ENCODE measurements around the gene ABCB10.
A peak's percentile ranks its signal among the peaks of the same experiment; 100 is the strongest.
"Not testable (repeated sequence)": the region's sequence is repeated elsewhere in the genome, so short reads cannot be mapped to it uniquely, and the experiment has no call there.

Gene ABCB10
- total RNA-seq: 21.7 to 34.5 (median 27.4) reads per million in 4 donors

- peak; percentile 62 to 94 (median 74) for DNase-seq
Measured at GRCh38 chr1:229558460-229559335, at the start of gene ABCB10. Gene ABCB10, minus strand, starts transcription at chr1:229558707. Its CDS starts 55 bp downstream, at chr1:229558652.

GRCh38 chr1:229607370-229607769 is 48.9 kb upstream of the ABCB10 start:
- no peak for DNase-seq

GRCh38 chr1:229603371-229604005 is 45.0 kb upstream of the ABCB10 start:
- DNase-seq: no peak

GRCh38 chr1:229600229-229600628 is 41.7 kb upstream of the ABCB10 start:
- no peak for DNase-seq

GRCh38 chr1:229599218-229599954 is 40.9 kb upstream of the ABCB10 start:
- no peak for DNase-seq

GRCh38 chr1:229597877-229598276 is 39.4 kb upstream of the ABCB10 start:
- DNase-seq: no peak

GRCh38 chr1:229596925-229597699 is 38.6 kb upstream of the ABCB10 start:
- DNase-seq: no peak

- not testable (repeated sequence) for DNase-seq
Measured at GRCh38 chr1:229595876-229596275, 37.4 kb upstream of the ABCB10 start.

- no peak for DNase-seq
Measured at GRCh38 chr1:229594227-229595008, 35.9 kb upstream of the ABCB10 start.

GRCh38 chr1:229593800-229594199 is 35.3 kb upstream of the ABCB10 start:
- no peak for DNase-seq

- no peak for DNase-seq
Measured at GRCh38 chr1:229590119-229590518, 31.6 kb upstream of the ABCB10 start.

GRCh38 chr1:229585338-229585737 is 26.8 kb upstream of the ABCB10 start:
- no peak for DNase-seq

- no peak for DNase-seq
Measured at GRCh38 chr1:229582715-229583114, 24.2 kb upstream of the ABCB10 start.

GRCh38 chr1:229582011-229582694 is 23.6 kb upstream of the ABCB10 start:
- DNase-seq: no peak

- DNase-seq: no peak
Measured at GRCh38 chr1:229581485-229581884, 23.0 kb upstream of the ABCB10 start.

GRCh38 chr1:229579059-229579673 is 20.7 kb upstream of the ABCB10 start:
- no peak for DNase-seq

GRCh38 chr1:229578168-229579058 is 19.9 kb upstream of the ABCB10 start:
- DNase-seq: no peak

GRCh38 chr1:229574679-229575442 is 16.4 kb upstream of the ABCB10 start:
- DNase-seq: no peak

GRCh38 chr1:229572286-229572685 is 13.8 kb upstream of the ABCB10 start:
- DNase-seq: no peak

Data from T-helper 1 cell (primary cell).